Peyer's patch (tissue), 4 donors: ENCODE data around the gene CCDC185. TPM values are rescaled to one million over a fixed set of nuclear protein-coding genes. Genes with fewer than 3 reads are reported as not detected.

Experiments
- DNase-seq, 3 donors: peaks; one replicate each; pipeline ENCODE4 v3.0.0-alpha.2; 2017 to 2019
- H3K27ac ChIP-seq, 4 donors: fragments of 200-600 bp; sonication (generic); one replicate each; pipeline ENCODE4 v1.5.1; 2016 to 2019
- H3K27me3 ChIP-seq, 2 donors: fragments of 200-600 bp; sonication (generic); one replicate each; pipeline ENCODE4 v1.5.1; 2019
- H3K36me3 ChIP-seq, 3 donors: fragments of 200-600 bp; sonication (generic); one replicate each; pipeline ENCODE4 v1.5.1; 2016 to 2019
- H3K4me1 ChIP-seq, 4 donors: fragments of 200-600 bp; sonication (generic); one replicate each; pipeline ENCODE4 v1.5.1; 2016 to 2019
- H3K4me3 ChIP-seq, 4 donors: fragments of 200-600 bp; sonication (generic); 1 replicate in 3 of 4; 2 replicates in 1 of 4; pipeline ENCODE4 v1.5.1; 2016 to 2019; ENCODE audit warnings: mild to moderate bottlenecking in 1 of 4
- H3K9me3 ChIP-seq, 4 donors: fragments of 200-600 bp; sonication (generic); one replicate each; pipeline ENCODE4 v1.5.1; 2016 to 2019; ENCODE audit warnings: mild to moderate bottlenecking in 1 of 4
- POLR2A ChIP-seq, 2 donors: fragments of 450-650 bp; IDR thresholded peaks; one replicate each; pipeline ENCODE4 v1.5.1; 2017; ENCODE audit warnings: antibody characterized with exemption in 2 of 2, mild to moderate bottlenecking in 2 of 2, moderate library complexity in 2 of 2
- total RNA-seq, 4 donors: library from RNA; depleted of rRNA; stranded (reverse); fragments of >200 nt; gene quantifications; one replicate each; pipeline ENCODE4 v1.1.0, GENCODE V29; 2016
- TF ChIP-seq, protein P1 (sequence below), 6 experiments: fragments of 450-650 bp in 4 of 6; fragments of 200-600 bp in 2 of 6; sonication (generic) in 1 of 6; IDR thresholded peaks; one replicate each; pipeline ENCODE4 v1.5.1; 2017 to 2019; ENCODE audit warnings: antibody characterized with exemption in 6 of 6, mild to moderate bottlenecking in 3 of 6, moderate library complexity in 1 of 6

The CCDC185 gene
- total RNA-seq, 4 donors from 2014 or later: not detected

DNA sequence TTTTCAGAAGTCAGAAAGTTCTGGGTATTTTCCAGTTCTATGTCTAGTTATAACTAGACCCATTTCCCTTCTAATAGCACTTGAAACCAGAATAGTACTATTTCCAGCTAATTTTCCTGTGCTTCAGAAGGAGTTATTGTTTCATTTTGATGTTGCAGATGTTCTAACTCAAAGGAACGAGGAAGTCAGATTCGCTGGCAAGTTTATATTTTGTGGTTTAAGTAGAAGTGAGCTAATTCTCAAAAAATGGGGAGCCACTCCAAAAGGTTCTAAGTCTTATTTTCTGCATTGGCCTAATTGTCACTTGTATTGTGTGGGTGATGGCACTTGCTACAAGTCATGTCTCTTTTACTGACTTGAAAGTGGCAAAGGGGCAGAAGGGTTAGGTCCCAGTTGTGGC, 18.1 kb downstream of the CCDC185 start:
- H3K27ac ChIP-seq: no peak overlapping the region
- TF ChIP-seq, protein P1, sequence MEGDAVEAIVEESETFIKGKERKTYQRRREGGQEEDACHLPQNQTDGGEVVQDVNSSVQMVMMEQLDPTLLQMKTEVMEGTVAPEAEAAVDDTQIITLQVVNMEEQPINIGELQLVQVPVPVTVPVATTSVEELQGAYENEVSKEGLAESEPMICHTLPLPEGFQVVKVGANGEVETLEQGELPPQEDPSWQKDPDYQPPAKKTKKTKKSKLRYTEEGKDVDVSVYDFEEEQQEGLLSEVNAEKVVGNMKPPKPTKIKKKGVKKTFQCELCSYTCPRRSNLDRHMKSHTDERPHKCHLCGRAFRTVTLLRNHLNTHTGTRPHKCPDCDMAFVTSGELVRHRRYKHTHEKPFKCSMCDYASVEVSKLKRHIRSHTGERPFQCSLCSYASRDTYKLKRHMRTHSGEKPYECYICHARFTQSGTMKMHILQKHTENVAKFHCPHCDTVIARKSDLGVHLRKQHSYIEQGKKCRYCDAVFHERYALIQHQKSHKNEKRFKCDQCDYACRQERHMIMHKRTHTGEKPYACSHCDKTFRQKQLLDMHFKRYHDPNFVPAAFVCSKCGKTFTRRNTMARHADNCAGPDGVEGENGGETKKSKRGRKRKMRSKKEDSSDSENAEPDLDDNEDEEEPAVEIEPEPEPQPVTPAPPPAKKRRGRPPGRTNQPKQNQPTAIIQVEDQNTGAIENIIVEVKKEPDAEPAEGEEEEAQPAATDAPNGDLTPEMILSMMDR (IDR thresholded peaks at IDR 0.05): no peak
- TF ChIP-seq POLR2A (IDR thresholded peaks at IDR 0.05): no peak
- no peaks in the 10 kb centered on the region for H3K27me3 ChIP-seq
- no peaks in the 10 kb centered on the region for H3K36me3 ChIP-seq
- no peak overlapping the region for H3K4me3 ChIP-seq
- DNase-seq: no peak
- H3K4me1 ChIP-seq: no peaks in the 10 kb centered on the region
- no peaks in the 10 kb centered on the region for H3K9me3 ChIP-seq

DNA sequence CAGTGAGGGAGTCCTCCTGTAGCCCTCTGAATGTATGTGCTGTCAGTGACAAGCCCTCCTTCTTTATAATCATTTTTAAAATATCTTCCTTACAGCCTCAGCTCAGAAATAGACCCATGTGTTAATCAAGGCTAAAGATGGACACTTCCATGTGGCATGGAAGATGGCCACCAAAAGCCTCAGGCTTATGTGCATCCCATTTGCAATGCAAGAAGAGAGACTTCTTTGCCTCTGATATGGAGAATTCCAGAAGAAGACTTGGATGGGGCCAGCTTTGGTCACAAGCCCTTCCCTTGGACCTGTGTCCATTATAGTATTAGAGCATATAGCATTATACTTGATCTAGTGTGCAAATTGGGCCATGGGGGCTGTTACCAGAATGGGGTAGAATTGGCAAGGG, 18.5 kb downstream of the CCDC185 start:
- no peak for TF ChIP-seq POLR2A (IDR thresholded peaks at IDR 0.05)
- TF ChIP-seq, protein P1 (IDR thresholded peaks at IDR 0.05): no peak
- no peaks in the 10 kb centered on the region for H3K4me1 ChIP-seq
- H3K9me3 ChIP-seq: no peaks in the 10 kb centered on the region
- no peaks in the 10 kb centered on the region for H3K36me3 ChIP-seq
- DNase-seq: no peak
- no peaks in the 10 kb centered on the region for H3K27me3 ChIP-seq
- no peak overlapping the region for H3K4me3 ChIP-seq
- H3K27ac ChIP-seq: no peak overlapping the region

DNA sequence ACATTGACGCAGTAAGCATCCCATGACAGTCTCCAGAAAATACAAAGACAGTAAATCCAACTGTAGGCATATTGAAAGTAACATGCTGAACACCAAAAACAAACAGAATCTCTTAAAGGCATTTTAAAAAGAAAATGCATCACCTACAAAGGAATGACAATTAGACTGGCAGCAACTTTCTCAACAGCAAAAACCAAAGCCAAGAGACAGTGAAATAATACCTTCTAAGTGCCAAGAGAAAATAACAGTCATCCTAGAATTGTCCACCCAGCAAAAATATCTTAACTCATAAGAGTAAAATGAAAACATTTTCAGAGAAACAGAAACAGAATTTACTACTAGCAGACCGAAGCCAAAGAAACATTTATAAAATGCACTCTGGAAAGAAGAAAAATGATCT, 20.0 kb downstream of the CCDC185 start:
- Histone ChIP-seq H3K36me3 (no peaks in the 10 kb centered on the region), H3K4me3 (no peak overlapping the region), H3K9me3 (no peaks in the 10 kb centered on the region), H3K4me1 (no peaks in the 10 kb centered on the region), H3K27ac (no peak overlapping the region), H3K27me3 (no peaks in the 10 kb centered on the region)
- no peak for TF ChIP-seq POLR2A (IDR thresholded peaks at IDR 0.05)
- TF ChIP-seq, protein P1 (IDR thresholded peaks at IDR 0.05): no peak
- no peak for DNase-seq

DNA sequence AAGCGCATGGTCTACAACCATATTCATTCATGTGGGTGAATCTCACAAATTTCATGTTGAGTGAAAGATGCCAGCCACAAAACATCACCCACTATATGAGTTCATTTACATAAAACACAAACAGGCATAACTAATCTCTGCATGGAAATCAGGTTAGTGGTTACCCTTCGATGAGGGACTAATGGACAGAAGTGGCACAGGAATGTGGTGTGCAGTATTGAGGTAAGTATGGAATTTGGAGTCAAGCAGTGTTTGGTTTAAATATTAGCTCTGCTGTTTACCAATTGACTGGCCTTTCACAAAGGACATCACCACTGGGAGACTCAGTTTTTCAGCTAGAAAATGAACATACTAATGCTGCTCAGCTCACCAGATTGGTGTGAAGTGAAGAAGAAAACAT, 24.2 kb downstream of the CCDC185 start:
- Histone ChIP-seq H3K9me3 (no peaks in the 10 kb centered on the region), H3K27ac (no peak overlapping the region), H3K36me3 (no peaks in the 10 kb centered on the region), H3K4me3 (no peak overlapping the region), H3K4me1 (no peaks in the 10 kb centered on the region), H3K27me3 (no peaks in the 10 kb centered on the region)
- TF ChIP-seq, protein P1 (IDR thresholded peaks at IDR 0.05): no peak
- no peak for TF ChIP-seq POLR2A (IDR thresholded peaks at IDR 0.05)
- no peak for DNase-seq

DNA sequence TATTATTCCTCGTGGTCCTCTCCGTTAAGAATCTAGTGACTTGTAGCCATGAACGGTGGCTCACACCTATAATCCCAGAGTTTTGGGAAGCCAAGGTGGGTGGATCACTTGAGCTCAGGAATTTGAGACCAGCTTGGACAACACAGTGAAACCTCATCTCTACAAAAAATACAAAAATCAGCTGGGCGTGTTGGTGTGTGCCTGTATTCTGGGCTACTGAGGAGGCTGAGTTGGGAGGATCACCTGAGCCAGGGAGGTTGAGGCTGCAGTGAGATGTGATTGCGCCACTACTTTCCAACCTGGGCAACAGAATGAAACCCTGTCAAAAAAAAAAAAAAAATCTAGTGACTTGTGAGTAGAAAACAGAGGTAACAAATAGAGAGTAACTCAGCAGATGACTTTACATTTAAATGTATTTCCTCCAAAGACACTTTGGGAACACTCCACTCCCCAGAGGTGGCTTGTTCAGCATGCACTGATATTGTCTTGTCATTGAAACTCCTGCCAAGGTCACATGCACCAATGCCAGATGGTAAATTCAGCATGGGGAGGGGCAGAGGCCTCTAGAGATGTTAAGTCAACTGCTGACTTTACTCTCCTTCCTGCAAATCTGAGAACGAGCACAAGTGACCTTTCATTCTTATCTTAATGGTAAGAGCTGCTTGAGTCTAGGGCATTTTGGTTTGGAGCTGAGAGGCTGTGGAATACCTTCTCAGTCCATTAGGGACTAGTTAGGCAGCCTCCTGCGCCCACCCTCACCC, 24.9 kb downstream of the CCDC185 start:
- no peak for DNase-seq
- Histone ChIP-seq H3K27me3 (no peaks in the 10 kb centered on the region), H3K4me1 (no peaks in the 10 kb centered on the region), H3K9me3 (no peaks in the 10 kb centered on the region), H3K4me3 (no peak overlapping the region), H3K27ac (no peak overlapping the region), H3K36me3 (no peaks in the 10 kb centered on the region)
- no peak for TF ChIP-seq POLR2A (IDR thresholded peaks at IDR 0.05)
- TF ChIP-seq, protein P1 (IDR thresholded peaks at IDR 0.05): no peak
